Endothelial cell (in vitro differentiated cells): ENCODE results near the gene HMG20B. TPM values are rescaled to one million over a fixed set of nuclear protein-coding genes. Genes with fewer than 3 reads are reported as not detected.

Experiments used
- DNase-seq: peaks from one replicate; pipeline ENCODE4 v3.0.0; 2021; ENCODE audit warnings: low spot score
- H3K27ac Mint-ChIP-seq: one replicate; pipeline ENCODE4 v1.8.0; 2021; ENCODE audit warnings: mixed read lengths, inconsistent platforms; ENCODE audit not compliant: unreplicated experiment
- H3K27me3 Mint-ChIP-seq: one replicate; pipeline ENCODE4 v1.8.0; 2021; ENCODE audit warnings: mild to moderate bottlenecking, moderate library complexity, mixed read lengths, inconsistent platforms; ENCODE audit not compliant: unreplicated experiment
- H3K36me3 Mint-ChIP-seq: one replicate; pipeline ENCODE4 v1.8.0; 2021; ENCODE audit warnings: mild to moderate bottlenecking, low read depth, mixed read lengths, inconsistent platforms; ENCODE audit not compliant: unreplicated experiment
- H3K4me1 Mint-ChIP-seq: one replicate; pipeline ENCODE4 v1.8.0; 2021; ENCODE audit warnings: mild to moderate bottlenecking, mixed read lengths, inconsistent platforms; ENCODE audit not compliant: unreplicated experiment
- H3K4me3 Mint-ChIP-seq: one replicate; pipeline ENCODE4 v1.8.0; 2021; ENCODE audit warnings: mild to moderate bottlenecking, mixed read lengths, inconsistent platforms; ENCODE audit not compliant: unreplicated experiment
- H3K9me3 Mint-ChIP-seq: one replicate; pipeline ENCODE4 v1.8.0; 2021; ENCODE audit warnings: mixed read lengths, inconsistent platforms; ENCODE audit not compliant: unreplicated experiment
- CTCF ChIP-seq: fragments of 200-600 bp; sonication (generic); IDR thresholded peaks from one replicate; pipeline ENCODE4 v1.5.0; 2021; ENCODE audit warnings: antibody characterized with exemption; ENCODE audit not compliant: unreplicated experiment
- total RNA-seq: library from RNA; stranded (reverse); fragmentation: NEBNext Ultra II Directional; extraction: Animal tissue kit (Norgen Biotek cat#: 25700); gene quantifications from one replicate; pipeline ENCODE4 v1.2.1, GENCODE V29; 2021; ENCODE audit not compliant: unreplicated experiment

HMG20B gene
- total RNA-seq, 1 donor from 2014 or later, result 77.2 TPM

- DNase-seq, result peak; percentile 40
- Mint-ChIP-seq H3K27me3 (peaks cover 1% of the 10 kb centered on the region), H3K27ac (no peak overlapping the region), H3K36me3 (no peaks in the 10 kb centered on the region), H3K4me1 (no peaks in the 10 kb centered on the region), H3K4me3 (no peak overlapping the region), H3K9me3 (no peaks in the 10 kb centered on the region)
- peak; percentile 23 for TF ChIP-seq CTCF
Observed at GRCh38 chr19:3599776-3600187, 27.0 kb downstream of the HMG20B start.

GRCh38 chr19:3601021-3601420, 28.3 kb downstream of the HMG20B start:
- Mint-ChIP-seq H3K9me3 (no peaks in the 10 kb centered on the region), H3K27me3 (peaks cover 1% of the 10 kb centered on the region), H3K4me1 (no peaks in the 10 kb centered on the region), H3K36me3 (no peaks in the 10 kb centered on the region), H3K27ac (no peak overlapping the region), H3K4me3 (no peak overlapping the region)
- no peak for TF ChIP-seq CTCF
- no peak for DNase-seq

- Mint-ChIP-seq H3K4me3 (no peak overlapping the region), H3K27me3 (peaks cover 4% of the 10 kb centered on the region), H3K9me3 (no peaks in the 10 kb centered on the region), H3K27ac (no peak overlapping the region), H3K4me1 (peaks cover 7% of the 10 kb centered on the region), H3K36me3 (no peaks in the 10 kb centered on the region)
- no peak for TF ChIP-seq CTCF
- DNase-seq, result no peak
Observed at GRCh38 chr19:3603121-3603811, 30.5 kb downstream of the HMG20B start.

GRCh38 chr19:3604227-3604986, 31.7 kb downstream of the HMG20B start:
- H3K9me3 Mint-ChIP-seq, result no peaks in the 10 kb centered on the region
- H3K27me3 Mint-ChIP-seq, result peaks cover 4% of the 10 kb centered on the region
- TF ChIP-seq CTCF, result no peak
- peaks cover 8% of the 10 kb centered on the region for H3K4me1 Mint-ChIP-seq
- H3K4me3 Mint-ChIP-seq, result no peak overlapping the region
- no peak for DNase-seq
- no peaks in the 10 kb centered on the region for H3K36me3 Mint-ChIP-seq
- no peak overlapping the region for H3K27ac Mint-ChIP-seq

- H3K4me1 Mint-ChIP-seq, result peaks cover 11% of the 10 kb centered on the region
- peaks cover 4% of the 10 kb centered on the region for H3K27me3 Mint-ChIP-seq
- H3K27ac Mint-ChIP-seq, result no peak overlapping the region
- H3K4me3 Mint-ChIP-seq, result no peak overlapping the region
- no peaks in the 10 kb centered on the region for H3K36me3 Mint-ChIP-seq
- TF ChIP-seq CTCF, result no peak
- H3K9me3 Mint-ChIP-seq, result no peaks in the 10 kb centered on the region
- no peak for DNase-seq
Observed at GRCh38 chr19:3604987-3605343, 32.2 kb downstream of the HMG20B start.
